Glomerular visceral epithelial cell (primary cell): ENCODE measurements around the gene HMGB1.

Source experiments
- DNase-seq: peaks from one replicate; pipeline ENCODE4 v3.0.0-alpha.2; 2016; ENCODE audit errors: extremely low spot score

The HMGB1 gene

GRCh38 chr13:30465593-30466357 is at the start of gene HMGB1:
Gene HMGB1 (minus strand): TSS chr13:30465936. CDS start chr13:30463680, 2,256 bp downstream.
- peak; percentile 99 for DNase-seq

GRCh38 chr13:30510811-30511371 is 45.2 kb upstream of the HMGB1 start:
- no peak for DNase-seq

DNA sequence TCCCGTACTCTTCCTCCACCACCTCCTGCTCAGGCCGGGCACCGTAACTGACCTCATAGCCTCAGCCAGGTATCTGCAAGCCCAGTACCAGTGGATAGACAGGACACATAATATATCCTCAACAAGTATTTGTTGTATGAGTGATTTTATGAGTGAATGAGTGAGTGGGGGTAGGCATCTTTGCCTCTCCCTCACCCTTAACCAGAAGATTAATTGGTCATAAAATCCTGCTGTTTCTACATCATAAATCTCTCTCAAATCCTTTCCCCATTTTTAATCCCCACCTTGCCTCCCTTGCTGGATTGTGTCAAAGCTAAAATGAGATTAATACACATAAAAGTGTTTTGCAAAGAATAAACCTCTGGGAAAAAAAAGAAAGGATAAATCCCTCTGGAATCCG is 44.4 kb upstream of the HMGB1 start:
- no peak for DNase-seq

GRCh38 chr13:30509254-30510050 is 43.7 kb upstream of the HMGB1 start:
- DNase-seq, result no peak

DNA sequence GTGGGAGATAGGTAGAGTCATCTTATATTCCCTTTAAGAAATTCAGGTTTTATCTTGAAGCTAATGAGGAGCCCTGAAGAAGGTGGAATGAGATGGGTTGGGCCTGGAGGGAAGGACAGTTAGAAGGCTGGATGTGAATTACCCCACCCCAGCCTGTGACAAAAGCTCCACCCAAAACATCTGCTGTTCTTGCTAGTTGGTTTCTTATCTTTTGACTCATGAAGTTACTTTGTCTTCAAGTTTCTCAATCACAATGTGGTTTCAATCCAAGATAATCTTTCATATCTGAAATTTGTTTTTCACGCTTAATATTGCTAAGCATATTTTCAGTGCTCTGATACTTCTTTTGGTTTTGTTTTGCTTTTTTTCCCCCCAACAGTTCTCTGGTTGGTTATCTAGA is 38.3 kb upstream of the HMGB1 start:
- no peak for DNase-seq

DNA sequence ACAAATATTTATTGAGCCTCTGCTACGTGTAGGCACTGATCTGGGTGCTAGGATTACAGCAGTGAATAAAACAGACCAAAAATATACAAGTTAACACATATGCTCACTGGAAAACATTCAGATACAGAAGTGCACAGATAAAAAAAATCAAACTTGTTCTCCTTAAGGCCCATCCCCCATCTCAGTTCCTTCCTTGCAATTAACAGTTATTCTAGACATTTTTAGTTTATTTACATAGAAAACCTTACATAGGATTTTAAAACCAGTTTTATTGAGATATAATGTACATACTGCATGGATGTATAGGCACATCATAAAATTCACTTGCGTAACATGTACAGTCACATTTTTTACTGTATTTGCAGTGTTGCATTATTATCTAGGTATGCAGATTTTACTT is 36.5 kb upstream of the HMGB1 start:
- no peak for DNase-seq

DNA sequence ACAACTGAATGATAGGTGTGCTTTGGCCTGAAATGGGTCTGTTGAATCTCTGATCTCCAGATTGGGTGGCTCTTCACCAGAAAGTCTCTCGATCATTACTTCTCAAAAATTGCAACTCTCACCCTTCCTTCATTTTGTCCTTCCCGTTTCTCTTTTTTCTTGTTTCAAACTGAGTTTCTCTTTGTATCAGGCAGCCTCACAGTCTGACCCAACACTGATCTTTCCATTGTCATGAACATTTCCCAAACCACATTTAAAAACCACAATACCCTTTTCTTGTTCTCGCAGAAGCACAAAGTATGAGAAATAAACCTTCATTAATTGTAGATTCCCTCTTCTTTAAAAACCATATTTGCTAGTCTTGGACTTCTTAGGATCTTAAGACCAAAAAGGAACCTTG is 33.6 kb upstream of the HMGB1 start:
- DNase-seq, result no peak

DNA sequence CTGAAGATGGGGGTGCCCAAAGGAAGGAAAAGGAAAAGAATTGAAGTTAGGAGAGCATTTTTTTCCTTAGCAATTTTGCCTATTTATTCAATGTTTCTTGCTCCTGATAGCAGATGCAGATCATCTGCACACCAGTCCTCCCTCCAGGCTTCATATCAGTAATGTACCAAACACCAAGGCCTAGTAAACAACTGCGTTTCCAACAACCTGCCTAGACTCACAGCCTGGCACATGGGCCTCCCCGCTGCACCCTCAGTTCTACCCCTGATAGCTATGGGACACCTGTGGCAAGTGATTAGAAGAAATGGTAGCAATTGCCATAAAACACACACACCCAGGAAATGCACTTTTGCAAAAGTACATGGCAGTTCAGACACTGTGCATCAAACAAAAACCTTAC is 30.4 kb upstream of the HMGB1 start:
- DNase-seq, result no peak

DNA sequence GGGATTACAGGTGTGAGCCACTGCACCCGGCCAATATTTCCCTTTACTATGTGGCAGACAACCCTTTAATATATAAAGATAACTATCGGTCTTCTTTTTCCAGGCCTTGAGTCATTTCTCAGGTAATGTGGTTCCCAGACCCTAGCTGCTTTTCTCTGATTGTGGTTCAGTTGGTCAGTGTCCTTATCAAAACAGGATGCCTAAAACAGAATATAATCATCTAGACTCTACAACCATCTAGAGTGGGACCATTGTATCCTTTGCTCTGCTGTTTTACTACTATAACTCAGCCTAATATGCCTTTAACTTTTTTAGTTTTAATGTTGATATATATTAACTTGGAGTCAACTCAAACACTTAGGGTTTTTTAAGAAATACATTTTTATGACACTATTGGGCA is 30.0 kb upstream of the HMGB1 start:
- no peak for DNase-seq

GRCh38 chr13:30493658-30494381 is 28.1 kb upstream of the HMGB1 start:
- DNase-seq, result no peak

DNA sequence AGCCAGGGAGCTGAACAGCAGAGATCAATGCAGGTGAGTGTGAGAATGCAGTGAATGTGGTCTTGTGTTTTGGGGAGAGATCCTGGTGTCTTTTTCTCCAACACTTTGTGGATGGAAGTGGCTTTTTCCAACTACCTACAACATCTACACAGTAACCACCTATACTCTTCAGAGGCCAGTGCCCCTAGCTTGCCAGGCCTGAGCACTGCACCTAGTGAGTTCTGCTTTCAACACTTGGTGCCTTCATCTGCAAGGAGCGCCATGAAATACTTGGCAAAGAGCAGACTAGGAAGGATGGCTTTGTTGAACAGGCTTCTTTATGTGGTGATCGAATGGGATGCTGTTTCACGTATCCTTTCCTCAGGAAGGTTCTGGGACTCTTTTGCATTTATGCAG is 21.3 kb upstream of the HMGB1 start:
- DNase-seq, result no peak

DNA sequence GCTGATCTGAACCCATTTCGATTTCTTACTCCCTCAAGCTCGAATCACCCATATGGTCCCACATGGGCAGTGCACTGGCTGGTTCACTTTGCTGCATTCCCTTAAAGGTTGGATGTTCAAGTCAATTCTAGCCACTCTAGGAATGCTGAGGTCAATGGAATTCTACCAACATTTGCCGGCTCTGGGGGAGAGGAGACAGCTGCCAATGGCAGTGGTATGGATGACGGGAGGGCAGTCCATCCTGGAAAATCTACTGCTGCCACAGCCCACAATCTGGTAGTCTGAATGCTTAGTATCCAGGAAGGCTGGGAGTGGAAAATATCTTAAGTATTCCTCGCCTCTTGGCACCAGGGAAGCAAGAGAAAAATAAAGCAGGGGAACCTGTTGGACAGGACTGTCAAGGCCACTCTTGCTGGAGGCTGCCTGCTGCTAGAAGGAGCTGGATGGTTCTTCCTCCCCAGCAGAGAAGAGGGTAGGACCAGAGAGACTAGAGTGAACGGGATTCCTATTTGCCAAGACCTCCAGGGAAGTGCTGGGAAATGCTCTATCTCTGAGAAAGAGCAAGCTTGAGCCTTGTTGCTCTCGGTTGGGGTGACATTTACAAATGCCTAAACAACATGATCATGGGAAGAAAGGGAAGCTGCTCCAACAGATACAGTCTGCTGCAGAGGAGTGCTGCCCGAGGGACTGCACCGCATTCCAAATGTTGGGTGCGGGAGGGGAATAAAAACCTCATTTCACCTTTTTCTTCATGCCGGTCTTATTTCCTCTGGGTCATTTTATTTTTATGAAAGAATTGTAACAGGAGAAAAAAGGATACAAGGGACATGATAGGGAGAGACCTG is 20.7 kb upstream of the HMGB1 start:
- DNase-seq, result no peak

GRCh38 chr13:30481241-30481760 is 15.6 kb upstream of the HMGB1 start:
- DNase-seq, result no peak

DNA sequence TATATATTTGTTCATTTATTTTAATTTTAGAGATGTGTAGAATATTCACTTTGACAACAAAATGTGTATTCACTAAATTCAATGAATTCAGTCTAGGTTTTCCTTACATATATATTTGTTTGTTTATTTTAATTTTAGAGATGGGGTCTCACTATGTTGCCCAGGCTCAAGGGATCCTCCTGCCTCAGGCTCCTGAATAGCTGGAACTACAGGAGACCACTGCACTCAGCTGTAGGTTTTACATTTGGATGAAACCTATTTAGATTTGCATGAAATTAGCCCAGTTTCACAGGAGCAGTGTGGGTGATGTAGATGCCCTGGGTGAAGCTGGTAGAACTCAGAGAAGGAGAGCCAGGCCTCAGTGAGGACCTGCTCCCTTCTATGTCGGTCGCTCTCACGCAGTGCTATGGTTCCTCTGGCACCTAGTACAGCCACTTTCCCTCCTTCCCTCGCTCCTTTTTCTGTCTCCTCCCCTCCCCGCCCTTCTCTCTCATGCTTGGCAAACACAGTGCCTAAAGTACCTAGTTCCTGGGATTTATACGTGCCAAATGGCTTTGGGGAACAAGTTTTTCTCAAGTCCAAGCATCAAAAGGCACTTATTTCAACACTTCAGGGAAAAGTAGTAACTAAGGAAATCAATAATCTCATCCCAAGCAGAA is 14.7 kb upstream of the HMGB1 start:
- DNase-seq, result no peak

DNA sequence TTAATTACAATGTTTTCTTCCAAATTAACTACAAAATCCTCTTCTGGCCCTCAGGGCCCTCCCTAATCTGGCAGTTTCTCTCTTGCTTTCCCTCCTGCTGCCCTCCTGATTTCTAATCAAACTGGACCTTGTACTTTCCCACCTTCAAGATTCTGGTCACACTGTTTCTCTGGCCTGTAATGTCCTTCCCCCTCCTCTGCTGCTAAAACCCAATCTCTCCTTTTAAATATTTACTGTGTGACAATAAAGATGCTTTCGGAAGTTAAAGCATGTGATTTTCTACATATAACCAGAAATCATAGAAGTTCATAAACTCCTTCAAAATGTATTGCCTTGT is 14.1 kb upstream of the HMGB1 start:
- DNase-seq, result no peak

DNA sequence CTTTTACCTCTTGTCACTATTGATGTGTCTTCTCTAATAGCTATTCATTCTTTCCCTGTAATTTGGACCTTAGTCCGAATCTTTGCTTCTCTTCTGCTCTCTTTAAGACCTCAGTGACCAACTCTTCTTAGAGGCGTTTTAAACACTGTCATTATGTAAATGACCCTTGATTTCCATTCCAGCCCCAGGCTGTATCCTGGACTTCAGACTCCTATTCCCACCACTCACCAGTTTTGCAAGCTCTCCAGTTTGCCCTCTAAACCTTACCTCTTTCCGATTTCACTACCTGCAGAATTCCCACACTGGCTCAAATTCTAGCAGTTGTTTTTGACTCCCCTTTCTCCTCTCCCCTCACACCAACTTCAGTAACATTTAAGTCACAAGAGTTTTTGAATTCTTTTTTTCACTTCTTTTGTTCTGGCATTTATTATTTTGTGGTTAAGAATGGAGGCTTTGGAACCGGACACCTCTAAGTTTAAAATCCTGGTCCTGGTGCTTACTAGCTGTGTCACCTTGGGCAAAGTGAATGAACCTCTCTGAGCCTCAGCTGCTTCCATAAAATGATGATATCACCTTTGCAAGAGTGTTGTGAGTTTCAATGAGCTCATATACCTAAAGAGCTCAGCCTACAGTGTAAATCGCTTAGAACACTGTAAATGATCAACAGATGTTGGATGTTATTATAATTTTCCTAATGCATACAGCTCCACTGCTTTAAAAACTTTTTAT is 13.6 kb upstream of the HMGB1 start:
- DNase-seq, result no peak

DNA sequence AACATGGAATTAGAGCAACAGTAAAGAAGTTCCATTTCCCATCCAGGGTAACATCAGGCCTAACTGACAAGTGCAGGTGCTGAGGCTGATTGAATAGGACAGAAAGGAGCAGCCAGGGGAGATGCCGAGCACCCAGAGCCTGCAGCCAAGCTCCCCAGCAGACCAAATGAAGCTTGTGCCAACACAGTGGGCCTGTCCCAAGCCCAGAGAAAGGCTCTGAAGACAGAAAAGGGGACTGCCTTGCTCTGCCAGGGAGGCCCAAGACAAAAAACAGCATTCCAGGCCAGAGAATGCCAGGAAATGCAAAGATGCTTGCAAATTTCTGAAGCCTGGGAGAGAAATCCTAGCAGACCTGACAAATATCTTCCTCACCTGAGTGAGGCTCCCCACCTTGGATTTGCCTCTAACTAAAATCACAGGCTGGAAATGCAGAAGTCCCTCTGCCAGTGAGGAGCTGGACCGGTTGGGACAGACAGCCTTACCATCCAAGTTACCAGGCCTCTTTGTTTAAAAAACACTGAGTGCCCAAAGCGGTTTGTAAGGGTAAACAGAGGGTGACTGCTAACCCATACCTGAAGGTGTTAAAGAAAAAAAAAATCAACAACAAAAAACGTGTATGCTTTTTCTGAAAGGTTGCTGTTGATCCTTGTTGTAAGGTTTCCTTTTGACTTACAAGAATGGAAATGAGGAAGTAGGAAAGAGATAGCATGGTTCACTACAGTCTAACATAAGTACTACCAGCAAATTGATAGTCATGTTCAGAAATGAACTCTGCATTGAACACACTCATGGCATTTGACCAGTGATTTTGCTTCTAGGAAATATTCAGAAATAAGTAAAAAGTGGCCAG is 11.8 kb upstream of the HMGB1 start:
- no peak for DNase-seq

GRCh38 chr13:30473675-30474074 is 7.9 kb upstream of the HMGB1 start:
- DNase-seq, result no peak

DNA sequence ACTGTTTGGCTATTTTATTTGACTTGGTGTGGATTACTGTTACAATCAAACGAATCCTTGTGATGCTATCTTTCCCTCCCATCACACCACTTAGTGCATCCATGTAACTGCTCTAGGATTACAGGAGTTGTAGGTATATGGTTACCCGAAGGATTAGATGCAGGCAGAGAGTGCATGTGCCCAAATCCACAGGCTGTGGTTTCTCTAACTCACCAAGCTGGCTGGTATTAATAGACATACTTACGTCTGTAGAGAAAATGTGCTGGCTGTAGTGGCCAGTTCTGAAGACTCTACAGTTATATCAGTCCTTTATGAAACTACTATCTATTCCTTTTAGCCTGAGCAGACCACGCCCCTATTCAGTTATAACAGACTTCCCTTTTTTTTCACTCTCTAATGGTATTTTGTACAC is 1.1 kb upstream of the HMGB1 start:
- DNase-seq, result peak; percentile 42
